HCT116 (cell line): ENCODE measurements around the gene PLCB4.

Experiments used
- CEBPB ChIP-seq: IDR thresholded peaks from 2 replicates; pipeline ENCODE4 v1.6.1; 2012; ENCODE audit warnings: low read depth
- EZH2 ChIP-seq: fragments of 200-600 bp; sonication (generic); IDR thresholded peaks from 2 replicates; pipeline ENCODE4 v1.6.1; 2017; ENCODE audit warnings: antibody characterized with exemption, mixed run types
- POLR2A ChIP-seq: IDR thresholded peaks from 2 replicates; pipeline ENCODE4 v1.7.0; 2011; ENCODE audit warnings: borderline replicate concordance; ENCODE audit not compliant: insufficient read depth, insufficient read length; ENCODE audit errors: extremely low read depth
- POLR2AphosphoS5 ChIP-seq: IDR thresholded peaks from 2 replicates; pipeline ENCODE4 v1.6.1; 2011; ENCODE audit warnings: mild to moderate bottlenecking, low read depth, low read length, moderate library complexity
- REST ChIP-seq: IDR thresholded peaks from 2 replicates; pipeline ENCODE4 v1.6.1; 2012; ENCODE audit warnings: low read depth
- SIN3A ChIP-seq: IDR thresholded peaks from 2 replicates; pipeline ENCODE4 v1.6.1; 2012; ENCODE audit warnings: low read depth
- SP1 ChIP-seq: IDR thresholded peaks from 2 replicates; pipeline ENCODE4 v1.6.1; 2012; ENCODE audit warnings: low read depth
- ZNF274 ChIP-seq: fragments of 200-500 bp; sonication (Bioruptor generic); IDR thresholded peaks from 2 replicates; pipeline ENCODE4 v1.6.1; 2014; ENCODE audit warnings: mild to moderate bottlenecking, low read depth, low read length, inconsistent platforms
- TF ChIP-seq, protein P1 (sequence below), 3 experiments: fragments of 200-600 bp in 1 of 3; sonication (generic) in 1 of 3; IDR thresholded peaks in 2 of 3; conservative IDR thresholded peaks in 1 of 3; 2 replicates each; pipeline ENCODE4 v1.5.1; 2012 to 2017; ENCODE audit warnings: low read depth in 2 of 3, low read length in 2 of 3, antibody characterized with exemption in 1 of 3, borderline replicate concordance in 1 of 3, control low read depth in 1 of 3, mild to moderate bottlenecking in 1 of 3, mixed read lengths in 1 of 3, mixed run types in 1 of 3, moderate library complexity in 1 of 3; ENCODE audit not compliant: insufficient read depth in 1 of 3

- TF ChIP-seq, protein P1, sequence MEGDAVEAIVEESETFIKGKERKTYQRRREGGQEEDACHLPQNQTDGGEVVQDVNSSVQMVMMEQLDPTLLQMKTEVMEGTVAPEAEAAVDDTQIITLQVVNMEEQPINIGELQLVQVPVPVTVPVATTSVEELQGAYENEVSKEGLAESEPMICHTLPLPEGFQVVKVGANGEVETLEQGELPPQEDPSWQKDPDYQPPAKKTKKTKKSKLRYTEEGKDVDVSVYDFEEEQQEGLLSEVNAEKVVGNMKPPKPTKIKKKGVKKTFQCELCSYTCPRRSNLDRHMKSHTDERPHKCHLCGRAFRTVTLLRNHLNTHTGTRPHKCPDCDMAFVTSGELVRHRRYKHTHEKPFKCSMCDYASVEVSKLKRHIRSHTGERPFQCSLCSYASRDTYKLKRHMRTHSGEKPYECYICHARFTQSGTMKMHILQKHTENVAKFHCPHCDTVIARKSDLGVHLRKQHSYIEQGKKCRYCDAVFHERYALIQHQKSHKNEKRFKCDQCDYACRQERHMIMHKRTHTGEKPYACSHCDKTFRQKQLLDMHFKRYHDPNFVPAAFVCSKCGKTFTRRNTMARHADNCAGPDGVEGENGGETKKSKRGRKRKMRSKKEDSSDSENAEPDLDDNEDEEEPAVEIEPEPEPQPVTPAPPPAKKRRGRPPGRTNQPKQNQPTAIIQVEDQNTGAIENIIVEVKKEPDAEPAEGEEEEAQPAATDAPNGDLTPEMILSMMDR (IDR thresholded peaks at IDR 0.05 in 2 of 3, conservative IDR thresholded peaks at IDR 0.05 in 1 of 3; ENCODE audit: borderline replicate concordance in 1 of 3, insufficient read depth in 1 of 3, low read depth in 2 of 3, low read length in 2 of 3): no peak
- TF ChIP-seq POLR2A (no peak), EZH2 (no peak), SIN3A (no peak), ZNF274 (no peak), SP1 (no peak), CEBPB (no peak), POLR2AphosphoS5 (no peak), REST (no peak)
These were observed 232.5 kb downstream of the PLCB4 start for GRCh38 chr20:9301129-9302090.
